Parathyroid adenoma (tissue), 2 donors: Measurements from ENCODE around the gene ALDH1A1.

Experiments
- H2AFZ ChIP-seq: fragments of 300-600 bp; sonication (generic); one replicate; pipeline ENCODE4 v1.7.0; 2017; ENCODE audit warnings: antibody characterized with exemption, mild to moderate bottlenecking
- H3K27ac ChIP-seq: fragments of 300-600 bp; sonication (generic); one replicate; pipeline ENCODE4 v1.7.0; 2017
- H3K27me3 ChIP-seq: fragments of 300-600 bp; sonication (generic); one replicate; pipeline ENCODE4 v1.7.0; 2017; ENCODE audit warnings: low read length; ENCODE audit not compliant: control insufficient read depth, insufficient read depth
- H3K36me3 ChIP-seq: fragments of 300-600 bp; sonication (generic); one replicate; pipeline ENCODE4 v1.7.0; 2017; ENCODE audit warnings: low read length; ENCODE audit not compliant: control insufficient read depth, insufficient read depth
- H3K4me1 ChIP-seq: fragments of 300-600 bp; sonication (generic); one replicate; pipeline ENCODE4 v1.7.0; 2017; ENCODE audit warnings: control low read depth
- H3K4me2 ChIP-seq: fragments of 300-600 bp; sonication (generic); one replicate; pipeline ENCODE4 v1.7.0; 2017; ENCODE audit warnings: low read length
- H3K4me3 ChIP-seq: fragments of 300-600 bp; sonication (generic); one replicate; pipeline ENCODE4 v1.7.0; 2017; ENCODE audit warnings: low read depth, low read length
- H3K79me2 ChIP-seq: fragments of 300-600 bp; sonication (generic); one replicate; pipeline ENCODE4 v1.7.0; 2017; ENCODE audit warnings: control low read depth
- H3K9ac ChIP-seq: fragments of 300-600 bp; sonication (generic); one replicate; pipeline ENCODE4 v1.7.0; 2017; ENCODE audit warnings: mild to moderate bottlenecking
- H3K9me3 ChIP-seq: fragments of 300-600 bp; sonication (generic); one replicate; pipeline ENCODE4 v1.7.0; 2017; ENCODE audit warnings: low read length; ENCODE audit not compliant: control insufficient read depth
- CTCF ChIP-seq: fragments of 300-600 bp; sonication (generic); IDR thresholded peaks from one replicate; pipeline ENCODE4 v1.7.0; 2017; ENCODE audit warnings: antibody characterized with exemption, mild to moderate bottlenecking
- donor health status: primary hyperparathyroidism.

ALDH1A1 gene

DNA sequence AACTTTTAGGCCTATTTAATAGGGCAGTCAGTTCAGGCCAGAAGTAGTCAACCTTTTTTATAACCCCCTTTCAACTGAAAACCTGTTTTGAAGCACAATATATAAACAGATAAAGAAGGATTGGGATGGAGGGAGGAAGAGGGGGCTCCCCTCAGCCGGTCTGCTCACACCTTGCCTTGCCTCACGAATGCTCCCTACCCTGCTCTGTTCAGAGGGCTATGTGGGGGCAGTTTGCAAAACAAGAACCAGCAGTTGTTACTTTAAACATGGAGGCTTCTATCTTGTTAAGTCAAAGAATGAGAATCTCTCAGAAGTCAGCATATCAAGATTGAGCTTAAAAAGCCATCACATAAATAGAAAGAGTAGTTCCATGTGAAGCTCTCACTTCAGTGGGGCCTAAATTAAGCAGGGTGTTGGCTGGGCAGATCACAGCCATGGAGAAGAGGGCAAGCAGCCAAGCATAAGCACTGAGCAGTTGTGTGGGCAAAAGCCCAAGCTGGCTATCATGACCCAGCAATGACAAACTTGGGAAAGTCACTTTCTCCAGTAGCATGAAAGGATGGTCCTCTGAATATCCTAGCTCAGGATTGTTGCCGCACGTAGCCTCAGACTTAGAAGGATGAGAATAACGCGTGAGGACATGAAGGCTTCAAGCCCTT, 70.6 kb downstream of the ALDH1A1 start:
- TF ChIP-seq CTCF: no peak
- no peaks in the 10 kb centered on the region for H3K36me3 ChIP-seq
- H3K9ac ChIP-seq: no peak overlapping the region
- H3K4me2 ChIP-seq: no peak overlapping the region
- H3K27me3 ChIP-seq: no peaks in the 10 kb centered on the region
- H3K9me3 ChIP-seq: no peaks in the 10 kb centered on the region
- H3K27ac ChIP-seq: no peak overlapping the region
- no peak overlapping the region for H2AFZ ChIP-seq
- no peaks in the 10 kb centered on the region for H3K4me1 ChIP-seq
- H3K4me3 ChIP-seq: no peak overlapping the region
- no peaks in the 10 kb centered on the region for H3K79me2 ChIP-seq

- Histone ChIP-seq H3K4me2 (no peak overlapping the region), H3K4me1 (no peaks in the 10 kb centered on the region), H3K9me3 (no peaks in the 10 kb centered on the region), H3K4me3 (no peak overlapping the region), H3K36me3 (no peaks in the 10 kb centered on the region), H3K79me2 (no peaks in the 10 kb centered on the region), H2AFZ (no peak overlapping the region), H3K27ac (no peak overlapping the region), H3K27me3 (no peaks in the 10 kb centered on the region), H3K9ac (no peak overlapping the region)
- no peak for TF ChIP-seq CTCF
These were observed 72.0 kb downstream of the ALDH1A1 start for GRCh38 chr9:72880821-72881220.

- no peak overlapping the region for H3K9ac ChIP-seq
- TF ChIP-seq CTCF: no peak
These were observed 77.6 kb downstream of the ALDH1A1 start for GRCh38 chr9:72875221-72875620.

DNA sequence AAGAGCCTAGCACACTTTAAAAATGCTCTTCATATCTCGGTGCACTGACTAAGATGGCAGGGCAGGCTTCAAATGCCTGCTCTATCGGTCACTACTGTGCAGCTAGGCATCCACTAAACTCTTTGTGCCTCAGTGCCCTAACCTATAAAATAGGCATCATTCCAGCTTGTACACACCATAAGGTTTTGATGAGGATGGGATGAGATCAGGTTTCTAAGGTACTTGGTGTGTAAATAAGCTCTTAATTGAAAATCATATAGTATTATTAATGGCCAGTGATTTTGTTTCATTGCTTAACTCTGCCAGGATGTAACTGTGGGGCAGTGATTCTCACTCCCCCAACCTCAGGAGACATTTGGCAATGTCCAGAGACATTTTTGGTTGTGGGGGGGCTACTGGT, 78.5 kb downstream of the ALDH1A1 start:
- H2AFZ ChIP-seq: no peak overlapping the region
- H3K4me1 ChIP-seq: no peaks in the 10 kb centered on the region
- no peaks in the 10 kb centered on the region for H3K9me3 ChIP-seq
- no peak overlapping the region for H3K9ac ChIP-seq
- H3K27ac ChIP-seq: no peak overlapping the region
- no peaks in the 10 kb centered on the region for H3K27me3 ChIP-seq
- H3K4me3 ChIP-seq: no peak overlapping the region
- no peak overlapping the region for H3K4me2 ChIP-seq
- no peaks in the 10 kb centered on the region for H3K36me3 ChIP-seq
- no peaks in the 10 kb centered on the region for H3K79me2 ChIP-seq
- TF ChIP-seq CTCF: no peak

More at GRCh38 chr9:72875221-72875620, 77.6 kb downstream of the ALDH1A1 start:
- H2AFZ ChIP-seq: no peak overlapping the region
- H3K9me3 ChIP-seq: no peaks in the 10 kb centered on the region
- H3K4me3 ChIP-seq: no peak overlapping the region
- no peaks in the 10 kb centered on the region for H3K4me1 ChIP-seq
- H3K4me2 ChIP-seq: no peak overlapping the region
- H3K36me3 ChIP-seq: no peaks in the 10 kb centered on the region
- no peaks in the 10 kb centered on the region for H3K79me2 ChIP-seq
- H3K27ac ChIP-seq: no peak overlapping the region
- no peaks in the 10 kb centered on the region for H3K27me3 ChIP-seq

DNA sequence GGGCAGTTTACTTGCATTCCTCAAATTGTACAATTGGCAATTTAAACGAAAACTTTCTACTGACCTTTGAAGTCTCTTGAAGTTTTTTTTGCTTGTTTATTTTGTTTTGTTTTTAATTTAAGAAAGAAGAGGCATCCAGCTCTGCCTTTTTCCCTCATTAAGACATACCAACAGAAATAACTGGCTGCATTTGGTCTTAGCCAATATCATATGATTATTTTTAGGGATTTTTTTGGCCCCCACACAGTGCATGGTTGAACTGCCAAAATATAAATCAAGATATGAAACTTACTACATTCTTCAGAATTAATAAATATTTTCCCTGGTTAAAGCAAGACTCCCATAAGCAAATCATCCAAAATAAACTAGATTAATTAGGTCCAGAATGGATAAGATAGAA, 79.4 kb downstream of the ALDH1A1 start:
- Histone ChIP-seq H3K36me3 (no peaks in the 10 kb centered on the region), H3K79me2 (no peaks in the 10 kb centered on the region), H3K9ac (no peak overlapping the region), H2AFZ (no peak overlapping the region), H3K27ac (no peak overlapping the region), H3K27me3 (no peaks in the 10 kb centered on the region), H3K4me1 (no peaks in the 10 kb centered on the region), H3K9me3 (no peaks in the 10 kb centered on the region), H3K4me3 (no peak overlapping the region), H3K4me2 (no peak overlapping the region)
- TF ChIP-seq CTCF: no peak
